DOHH2 (cell line): ENCODE results near the gene VAPA.

ENCODE experiments used
- CTCF ChIP-seq: fragments of 200-600 bp; sonication (generic); IDR thresholded peaks from one replicate; pipeline ENCODE4 v1.5.1; 2014; ENCODE audit warnings: antibody characterized with exemption, mild to moderate bottlenecking, low read depth, low read length; ENCODE audit not compliant: poor library complexity, severe bottlenecking
- EZH2phosphoT487 ChIP-seq: fragments of 200-600 bp; sonication (generic); IDR thresholded peaks from 2 replicates; pipeline ENCODE4 v1.6.1; 2017; ENCODE audit warnings: borderline replicate concordance, mild to moderate bottlenecking, antibody characterized with exemption, low read length, moderate library complexity, mixed read lengths

GRCh38 chr18:9866627-9867026, 47.2 kb upstream of the VAPA start:
- TF ChIP-seq EZH2phosphoT487 (no peak), CTCF (no peak)
